Upper lobe of right lung (tissue), 1 donor: Measurements from ENCODE around the gene SLC45A3. TPM values are rescaled to one million over a fixed set of nuclear protein-coding genes. Genes with fewer than 3 reads are reported as not detected.

Source experiments
- ATAC-seq: fragments of 200-7000 bp; cut with Tn5 transposase; one replicate; pipeline ENCODE4 v1.9.1; 2020; ENCODE audit warnings: mild to moderate bottlenecking, moderate library complexity
- DNase-seq: peaks from one replicate; pipeline ENCODE4 v3.0.0-alpha.2; 2020
- H3K27ac ChIP-seq: fragments of 200-600 bp; one replicate; pipeline ENCODE4 v1.8.0; 2022
- H3K27me3 ChIP-seq: fragments of 200-600 bp; one replicate; pipeline ENCODE4 v1.8.0; 2022; ENCODE audit warnings: mild to moderate bottlenecking
- H3K36me3 ChIP-seq: fragments of 200-600 bp; one replicate; pipeline ENCODE4 v1.8.0; 2022
- H3K4me1 ChIP-seq: fragments of 200-600 bp; one replicate; pipeline ENCODE4 v1.8.0; 2022
- H3K4me3 ChIP-seq: fragments of 200-600 bp; one replicate; pipeline ENCODE4 v1.8.0; 2022; ENCODE audit warnings: mild to moderate bottlenecking
- H3K9me3 ChIP-seq: fragments of 200-600 bp; one replicate; pipeline ENCODE4 v1.8.0; 2022
- intact Hi-C: fragments of 100-400 bp; cut with DNase I; formaldehyde crosslinking; loops from one replicate; pipeline ENCODE4 v1.11.0; 2022
- total RNA-seq: library from RNA; stranded (reverse); fragmentation: NEBNext Ultra II Directional; extraction: Animal tissue kit (Norgen Biotek cat#: 25700); gene quantifications from one replicate; pipeline ENCODE4 v1.2.1, GENCODE V29; 2021
- TF ChIP-seq, protein P1 (sequence below): fragments of 200-600 bp; IDR thresholded peaks from one replicate; pipeline ENCODE4 v1.8.0; 2022; ENCODE audit warnings: antibody characterized with exemption
- donor health status: DM: no; HTN: yes; CAD: no; lungs with severe emphysema.

Gene SLC45A3
- total RNA-seq, 1 donor from 2014 or later, result 8.6 TPM

GRCh38 chr1:205662135-205662738 is 18.1 kb downstream of the SLC45A3 start:
- Histone ChIP-seq H3K9me3 (no peaks in the 10 kb centered on the region), H3K36me3 (no peaks in the 10 kb centered on the region), H3K4me3 (no peak overlapping the region), H3K4me1 (peaks cover 3% of the 10 kb centered on the region), H3K27me3 (no peaks in the 10 kb centered on the region), H3K27ac (no peak overlapping the region)
- no peak for DNase-seq
- TF ChIP-seq, protein P1, sequence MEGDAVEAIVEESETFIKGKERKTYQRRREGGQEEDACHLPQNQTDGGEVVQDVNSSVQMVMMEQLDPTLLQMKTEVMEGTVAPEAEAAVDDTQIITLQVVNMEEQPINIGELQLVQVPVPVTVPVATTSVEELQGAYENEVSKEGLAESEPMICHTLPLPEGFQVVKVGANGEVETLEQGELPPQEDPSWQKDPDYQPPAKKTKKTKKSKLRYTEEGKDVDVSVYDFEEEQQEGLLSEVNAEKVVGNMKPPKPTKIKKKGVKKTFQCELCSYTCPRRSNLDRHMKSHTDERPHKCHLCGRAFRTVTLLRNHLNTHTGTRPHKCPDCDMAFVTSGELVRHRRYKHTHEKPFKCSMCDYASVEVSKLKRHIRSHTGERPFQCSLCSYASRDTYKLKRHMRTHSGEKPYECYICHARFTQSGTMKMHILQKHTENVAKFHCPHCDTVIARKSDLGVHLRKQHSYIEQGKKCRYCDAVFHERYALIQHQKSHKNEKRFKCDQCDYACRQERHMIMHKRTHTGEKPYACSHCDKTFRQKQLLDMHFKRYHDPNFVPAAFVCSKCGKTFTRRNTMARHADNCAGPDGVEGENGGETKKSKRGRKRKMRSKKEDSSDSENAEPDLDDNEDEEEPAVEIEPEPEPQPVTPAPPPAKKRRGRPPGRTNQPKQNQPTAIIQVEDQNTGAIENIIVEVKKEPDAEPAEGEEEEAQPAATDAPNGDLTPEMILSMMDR, result no peak
- intact Hi-C loops, result loop anchor here (5.0 to 10.0 kb wide), 2 partner anchors 53 to 130 kb away; no protein-coding TSS in a partner anchor
- ATAC-seq, result no peak

DNA sequence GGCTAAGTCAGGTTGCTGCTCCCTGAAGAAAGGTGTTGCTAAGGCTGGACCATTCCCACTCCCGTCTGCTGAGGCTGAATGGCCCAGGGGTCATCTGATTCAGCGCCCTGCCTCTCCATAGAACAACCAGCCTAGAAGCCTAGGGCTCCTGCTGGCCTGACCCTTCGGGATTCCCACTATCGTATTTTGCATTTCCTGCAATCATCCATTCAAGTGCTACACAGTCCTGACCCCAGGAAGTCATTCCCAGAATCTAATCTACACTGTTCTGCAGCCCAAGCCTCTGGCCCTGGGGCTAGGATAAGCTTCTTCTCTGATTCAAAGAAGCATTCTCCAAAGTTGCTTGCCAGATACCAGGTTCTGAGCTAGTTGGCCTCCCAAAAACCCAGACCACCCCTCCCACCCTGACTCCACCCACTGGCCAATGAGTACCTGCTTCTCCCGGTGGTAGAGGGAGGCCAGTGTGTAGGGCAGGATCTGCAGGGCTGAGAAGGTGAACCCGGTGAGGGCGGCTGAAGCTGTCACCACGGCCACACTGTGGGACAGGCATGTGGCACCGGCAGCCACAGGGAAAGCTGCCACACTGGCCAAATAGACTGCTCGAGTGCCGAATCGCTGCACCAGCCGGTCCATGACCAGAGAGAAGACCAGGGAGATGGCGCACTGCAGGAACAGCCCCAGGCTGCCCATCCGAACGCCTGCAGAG is 18.7 kb downstream of the SLC45A3 start:
- intact Hi-C loops, result loop anchor here (5.0 to 10.0 kb wide), 2 partner anchors 53 to 129 kb away; no protein-coding TSS in a partner anchor
- ATAC-seq (no peak), DNase-seq (peak; percentile 51)
- Histone ChIP-seq H3K36me3 (no peaks in the 10 kb centered on the region), H3K9me3 (no peaks in the 10 kb centered on the region), H3K27me3 (no peaks in the 10 kb centered on the region), H3K27ac (no peak overlapping the region), H3K4me1 (peaks cover 3% of the 10 kb centered on the region), H3K4me3 (no peak overlapping the region)
- TF ChIP-seq, protein P1, result no peak

GRCh38 chr1:205660361-205660760 is 19.9 kb downstream of the SLC45A3 start:
- no peak overlapping the region for H3K4me3 ChIP-seq
- intact Hi-C loops, result loop anchor here (5.0 to 10.0 kb wide), 2 partner anchors 54 to 128 kb away; no protein-coding TSS in a partner anchor
- peak; percentile 52 for DNase-seq
- H3K27ac ChIP-seq, result no peak overlapping the region
- H3K4me1 ChIP-seq, result peaks cover 3% of the 10 kb centered on the region
- TF ChIP-seq, protein P1, result no peak
- H3K36me3 ChIP-seq, result no peaks in the 10 kb centered on the region
- no peaks in the 10 kb centered on the region for H3K27me3 ChIP-seq
- no peaks in the 10 kb centered on the region for H3K9me3 ChIP-seq
- no peak for ATAC-seq

GRCh38 chr1:205658943-205659581 is 21.2 kb downstream of the SLC45A3 start:
- DNase-seq, result peak; percentile 89
- Histone ChIP-seq H3K27me3 (no peaks in the 10 kb centered on the region), H3K9me3 (no peaks in the 10 kb centered on the region), H3K4me1 (peaks cover 3% of the 10 kb centered on the region), H3K4me3 (no peak overlapping the region), H3K27ac (no peak overlapping the region), H3K36me3 (no peaks in the 10 kb centered on the region)
- TF ChIP-seq, protein P1, result peak; percentile 91
- intact Hi-C loops, result loop anchor here (5.0 kb wide), 1 partner anchor 67 kb away; no protein-coding TSS in a partner anchor
- peak; percentile 89 for ATAC-seq

DNA sequence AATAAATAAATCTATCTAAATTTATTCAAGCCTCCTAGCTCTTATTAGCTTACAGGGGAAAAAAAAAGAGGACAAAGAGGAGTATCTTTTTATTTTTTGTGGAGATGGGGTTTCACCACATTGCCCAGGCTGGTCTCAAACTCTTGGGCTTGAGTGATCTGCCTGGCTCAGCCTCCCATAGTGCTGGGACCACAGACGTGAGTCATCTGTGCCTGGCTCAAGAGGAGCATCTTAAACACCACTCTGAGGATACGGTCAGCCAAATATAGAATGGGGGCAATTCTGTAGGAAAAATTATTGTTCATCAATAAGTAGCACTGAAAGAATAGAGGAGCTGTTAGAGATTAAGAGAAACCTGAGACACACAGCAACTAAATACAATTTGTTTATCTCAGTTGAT is 24.1 kb downstream of the SLC45A3 start:
- H3K27me3 ChIP-seq, result no peaks in the 10 kb centered on the region
- H3K4me3 ChIP-seq, result no peak overlapping the region
- H3K36me3 ChIP-seq, result no peaks in the 10 kb centered on the region
- intact Hi-C loops, result loop anchor here (5.0 kb wide), 1 partner anchor 64 kb away; no protein-coding TSS in a partner anchor
- TF ChIP-seq, protein P1, result no peak
- ATAC-seq (no peak), DNase-seq (no peak)
- no peaks in the 10 kb centered on the region for H3K9me3 ChIP-seq
- H3K4me1 ChIP-seq, result peaks cover 3% of the 10 kb centered on the region
- H3K27ac ChIP-seq, result no peak overlapping the region
